CD8-positive, alpha-beta memory T cell (primary cell): Measurements from ENCODE around the gene OLA1. TPM values are rescaled to one million over a fixed set of nuclear protein-coding genes. Genes with fewer than 3 reads are reported as not detected.

Experiments used
- CTCF ChIA-PET: fragments of 350-600 bp; sonication (Branson Sonifier 250); formaldehyde crosslinking; loops from one replicate; lab custom pipeline; 2021; ENCODE audit warnings: antibody characterized with exemption; lab: Charles Lee
- POLR2A ChIA-PET: fragments of 350-600 bp; sonication (Branson Sonifier 250); formaldehyde crosslinking; loops from one replicate; lab custom pipeline; 2021; ENCODE audit warnings: antibody characterized with exemption; lab: Charles Lee
- DNase-seq, 5 donors: peaks; one replicate each; pipeline versions ENCODE4 v3.0.0 to v3.0.0-alpha.2; 2020 to 2022; ENCODE audit warnings: mixed read lengths in 1 of 5
- H3K27ac ChIP-seq: one replicate; pipeline ENCODE4 v1.7.0; 2013; ENCODE audit warnings: low read depth, mild to moderate bottlenecking, low read length, moderate library complexity
- H3K27me3 ChIP-seq: 2 replicates; pipeline ENCODE4 v1.7.0; 2013; ENCODE audit warnings: low read length, mild to moderate bottlenecking; ENCODE audit not compliant: insufficient read depth, poor library complexity, severe bottlenecking
- H3K36me3 ChIP-seq: 2 replicates; pipeline ENCODE4 v1.7.0; 2013; ENCODE audit warnings: mild to moderate bottlenecking, low read length, moderate library complexity; ENCODE audit not compliant: insufficient read depth
- H3K4me1 ChIP-seq: 2 replicates; pipeline ENCODE4 v1.7.0; 2013; ENCODE audit warnings: mild to moderate bottlenecking, low read length, moderate library complexity; ENCODE audit not compliant: insufficient read depth
- H3K4me3 ChIP-seq: 2 replicates; pipeline ENCODE4 v1.7.0; 2013; ENCODE audit warnings: mild to moderate bottlenecking, low read length
- H3K9me3 ChIP-seq: 2 replicates; pipeline ENCODE4 v1.7.0; 2013; ENCODE audit warnings: mild to moderate bottlenecking, low read length
- H3K27ac Mint-ChIP-seq, 8 donors: one replicate each; pipeline ENCODE4 v1.8.0; 2020 to 2021; ENCODE audit warnings: mixed read lengths in 8 of 8, mild to moderate bottlenecking in 6 of 8, inconsistent platforms in 3 of 8, moderate library complexity in 3 of 8
- H3K27me3 Mint-ChIP-seq, 2 donors: one replicate each; pipeline ENCODE4 v1.8.0; 2020 to 2021; ENCODE audit warnings: mixed read lengths in 2 of 2, mild to moderate bottlenecking in 1 of 2, moderate library complexity in 1 of 2
- H3K36me3 Mint-ChIP-seq, 3 donors: one replicate each; pipeline ENCODE4 v1.8.0; 2020 to 2021; ENCODE audit warnings: mixed read lengths in 3 of 3, inconsistent platforms in 1 of 3, mild to moderate bottlenecking in 1 of 3
- H3K4me1 Mint-ChIP-seq, 3 donors: one replicate each; pipeline ENCODE4 v1.8.0; 2020 to 2021; ENCODE audit warnings: mixed read lengths in 3 of 3, inconsistent platforms in 1 of 3, mild to moderate bottlenecking in 1 of 3
- H3K4me3 Mint-ChIP-seq, 7 donors: one replicate each; pipeline ENCODE4 v1.8.0; 2020 to 2021; ENCODE audit warnings: mixed read lengths in 7 of 7, mild to moderate bottlenecking in 6 of 7, moderate library complexity in 4 of 7, inconsistent platforms in 2 of 7
- H3K9me3 Mint-ChIP-seq, 5 donors: one replicate each; pipeline ENCODE4 v1.8.0; 2020 to 2022; ENCODE audit warnings: mixed read lengths in 5 of 5, mild to moderate bottlenecking in 3 of 5, moderate library complexity in 2 of 5, inconsistent platforms in 1 of 5
- polyA plus RNA-seq: library from polyadenylated mRNA; unstranded; fragments of 300-500 nt; fragmentation: Illumina TruSeq; gene quantifications from one replicate; pipeline ENCODE4 v1.2.3, GENCODE V29; 2021
- total RNA-seq, 2 experiments: library from RNA; stranded (reverse); gene quantifications; one replicate each; pipeline ENCODE4 v1.2.3, GENCODE V29; 2021

Gene OLA1
- total and polyA plus RNA-seq, 3 experiments from 2014 or later: 63.4 to 146 (median 139) TPM

DNA sequence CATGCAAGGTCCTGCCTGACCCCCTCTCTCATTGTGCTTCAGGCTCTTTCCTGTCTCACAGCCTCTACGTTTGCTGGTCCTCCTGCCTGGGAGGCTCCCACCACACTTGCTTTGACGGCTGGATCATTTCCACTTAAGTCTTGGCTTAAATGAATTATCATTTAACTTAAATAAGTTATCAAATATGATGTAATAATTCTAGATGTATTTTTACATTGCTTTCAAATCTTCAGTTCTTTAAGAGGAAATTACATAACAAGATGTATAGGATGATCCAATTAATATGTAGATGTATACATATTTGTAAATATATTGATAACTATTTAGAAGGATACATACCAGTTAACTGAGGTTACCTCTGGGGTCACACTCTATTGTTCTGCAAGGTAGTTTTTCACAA lies 180.5 kb downstream of the OLA1 start:
- Mint-ChIP-seq H3K27me3 (peaks cover 10 to 16% of the 10 kb centered on the region in 2 donors), H3K36me3 (peaks cover 0 to 11% (median 3%) of the 10 kb centered on the region in 3 donors), H3K27ac (no peak overlapping the region), H3K9me3 (peaks cover 0 to 3% (median 0%) of the 10 kb centered on the region in 5 donors), H3K4me3 (no peak overlapping the region), H3K4me1 (no peaks in the 10 kb centered on the region)
- H3K36me3 ChIP-seq: no peaks in the 10 kb centered on the region
- no peak overlapping the region for H3K27ac ChIP-seq
- no peaks in the 10 kb centered on the region for H3K27me3 ChIP-seq
- DNase-seq: no peak
- CTCF ChIA-PET: no interaction called here
- POLR2A ChIA-PET: no interaction called here
- no peak overlapping the region for H3K4me3 ChIP-seq
- H3K4me1 ChIP-seq: no peaks in the 10 kb centered on the region
- H3K9me3 ChIP-seq: no peaks in the 10 kb centered on the region

DNA sequence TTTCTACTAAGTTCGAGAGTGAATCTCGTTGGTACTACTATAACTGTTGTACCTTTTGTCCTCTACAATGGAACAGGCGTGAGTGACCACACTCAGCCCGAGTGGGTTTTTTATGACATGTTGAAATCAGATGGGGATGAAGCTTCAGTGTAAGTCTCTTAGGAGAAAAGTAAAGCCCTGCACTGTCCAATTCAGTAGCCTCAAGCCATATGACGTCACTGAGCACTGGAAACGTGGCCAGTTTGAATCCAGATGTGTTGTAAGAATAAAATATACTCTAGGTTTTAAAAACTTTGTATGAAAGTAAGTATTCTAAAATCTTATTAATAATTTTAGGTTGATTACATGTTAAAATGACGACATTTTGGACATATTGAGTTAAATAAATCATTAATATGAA lies 181.5 kb downstream of the OLA1 start:
- ChIA-PET POLR2A (no interaction called here), CTCF (no interaction called here)
- Mint-ChIP-seq H3K4me1 (no peaks in the 10 kb centered on the region), H3K4me3 (no peak overlapping the region), H3K36me3 (peaks cover 0 to 11% (median 0%) of the 10 kb centered on the region in 3 donors), H3K9me3 (peaks cover 0 to 3% (median 0%) of the 10 kb centered on the region in 5 donors), H3K27me3 (peaks cover 10 to 16% of the 10 kb centered on the region in 2 donors), H3K27ac (no peak overlapping the region)
- Histone ChIP-seq H3K9me3 (no peaks in the 10 kb centered on the region), H3K27me3 (no peaks in the 10 kb centered on the region), H3K27ac (no peak overlapping the region), H3K4me1 (no peaks in the 10 kb centered on the region), H3K4me3 (no peak overlapping the region), H3K36me3 (no peaks in the 10 kb centered on the region)
- DNase-seq: no peak

DNA sequence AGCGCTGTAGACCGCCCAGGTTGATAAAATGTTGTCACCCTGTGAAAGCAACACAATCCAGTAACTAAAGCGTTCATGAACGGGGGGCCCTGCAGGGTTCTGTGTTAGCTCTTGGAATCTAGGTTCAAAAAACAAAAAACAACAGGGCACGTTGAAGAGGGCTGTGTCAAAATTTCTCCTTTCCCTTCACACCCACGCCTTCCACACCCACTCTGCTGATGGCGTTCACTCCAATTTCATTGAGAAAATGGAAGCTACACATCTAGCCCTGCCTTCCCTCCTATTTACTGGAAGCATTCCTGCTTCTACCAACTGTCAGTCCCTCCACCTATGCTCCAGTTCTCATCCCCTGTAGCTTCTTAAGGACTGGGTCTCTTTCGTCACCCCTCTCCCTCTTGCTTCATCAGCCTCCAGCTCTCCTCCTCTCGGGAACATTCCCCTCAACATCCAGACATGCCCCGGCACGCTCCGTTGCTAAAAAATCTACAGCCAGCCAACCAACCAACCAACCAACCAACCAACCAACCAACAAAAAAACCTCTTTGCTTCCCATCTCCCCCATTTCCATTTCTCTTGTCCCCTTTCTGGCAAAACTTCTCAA lies 184.7 kb downstream of the OLA1 start:
- H3K9me3 Mint-ChIP-seq: peaks cover 0 to 8% (median 6%) of the 10 kb centered on the region in 5 donors
- H3K4me1 Mint-ChIP-seq: no peaks in the 10 kb centered on the region
- peaks cover 0 to 15% (median 0%) of the 10 kb centered on the region in 3 donors for H3K36me3 Mint-ChIP-seq
- H3K27ac ChIP-seq: no peak overlapping the region
- no peak overlapping the region for H3K4me3 Mint-ChIP-seq
- no peak for DNase-seq
- no peaks in the 10 kb centered on the region for H3K36me3 ChIP-seq
- no peaks in the 10 kb centered on the region for H3K9me3 ChIP-seq
- ChIA-PET CTCF (no interaction called here), POLR2A (interaction anchor here (0.6 kb wide), 1 partner anchor 316 kb away, joined by 5 read pairs; no protein-coding TSS in a partner anchor)
- no peak overlapping the region for H3K4me3 ChIP-seq
- no peaks in the 10 kb centered on the region for H3K4me1 ChIP-seq
- no peaks in the 10 kb centered on the region for H3K27me3 ChIP-seq
- peaks cover 13 to 32% of the 10 kb centered on the region in 2 donors for H3K27me3 Mint-ChIP-seq
- H3K27ac Mint-ChIP-seq: no peak overlapping the region

DNA sequence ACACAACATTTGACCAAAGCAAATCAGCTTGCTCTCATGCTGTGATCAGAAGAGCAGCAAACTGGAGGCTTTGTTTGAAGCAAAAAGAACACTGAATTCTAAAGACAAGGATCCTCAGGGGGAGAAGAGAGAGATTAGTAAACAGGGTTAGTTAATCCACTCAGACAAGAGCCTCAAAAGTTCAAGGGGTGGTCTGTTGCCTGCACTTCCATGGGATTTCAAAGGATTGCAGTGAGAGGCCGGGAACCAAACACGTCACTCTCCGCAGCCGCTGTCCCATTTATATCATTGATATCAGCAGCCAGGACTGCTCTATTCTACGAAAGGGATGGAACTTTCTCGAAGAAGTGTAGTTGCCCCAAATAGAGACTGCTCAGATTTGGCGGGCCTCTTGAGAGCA lies 185.4 kb downstream of the OLA1 start:
- no peak overlapping the region for H3K27ac Mint-ChIP-seq
- no peak overlapping the region for H3K4me3 Mint-ChIP-seq
- ChIA-PET CTCF (no interaction called here), POLR2A (no interaction called here)
- peaks cover 15 to 35% of the 10 kb centered on the region in 2 donors for H3K27me3 Mint-ChIP-seq
- H3K4me1 ChIP-seq: no peaks in the 10 kb centered on the region
- H3K36me3 ChIP-seq: no peaks in the 10 kb centered on the region
- no peaks in the 10 kb centered on the region for H3K9me3 ChIP-seq
- DNase-seq: no peak
- H3K9me3 Mint-ChIP-seq: peaks cover 0 to 10% (median 6%) of the 10 kb centered on the region in 5 donors
- H3K4me1 Mint-ChIP-seq: no peaks in the 10 kb centered on the region
- no peaks in the 10 kb centered on the region for H3K27me3 ChIP-seq
- peaks cover 0 to 15% (median 0%) of the 10 kb centered on the region in 3 donors for H3K36me3 Mint-ChIP-seq
- no peak overlapping the region for H3K4me3 ChIP-seq
- H3K27ac ChIP-seq: no peak overlapping the region

DNA sequence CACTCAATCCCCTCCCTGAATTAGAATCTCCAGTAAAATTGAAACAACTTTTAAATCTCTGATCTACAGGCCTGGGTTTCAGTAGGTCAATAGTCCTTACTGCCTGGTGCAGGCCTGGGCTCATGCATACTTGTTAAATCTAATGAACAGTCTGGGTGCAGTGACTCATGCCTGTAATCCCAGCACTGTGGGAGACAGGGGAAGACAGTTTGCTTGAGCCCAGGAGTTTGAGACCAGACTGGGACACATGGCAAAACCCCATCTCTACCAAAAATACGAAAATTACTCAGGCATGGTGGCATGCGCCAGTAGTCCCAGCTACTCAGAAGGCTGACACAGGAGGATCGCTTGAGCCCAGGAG lies 188.5 kb downstream of the OLA1 start:
- DNase-seq: no peak
- H3K4me1 Mint-ChIP-seq: no peaks in the 10 kb centered on the region
- CTCF ChIA-PET: no interaction called here
- POLR2A ChIA-PET: no interaction called here
- Histone ChIP-seq H3K4me1 (no peaks in the 10 kb centered on the region), H3K4me3 (no peak overlapping the region), H3K36me3 (no peaks in the 10 kb centered on the region), H3K9me3 (no peaks in the 10 kb centered on the region), H3K27me3 (no peaks in the 10 kb centered on the region), H3K27ac (no peak overlapping the region)
- H3K36me3 Mint-ChIP-seq: peaks cover 0 to 6% (median 0%) of the 10 kb centered on the region in 3 donors
- peaks cover 0 to 10% (median 3%) of the 10 kb centered on the region in 5 donors for H3K9me3 Mint-ChIP-seq
- H3K4me3 Mint-ChIP-seq: no peak overlapping the region
- H3K27ac Mint-ChIP-seq: no peak overlapping the region
- peaks cover 12 to 34% of the 10 kb centered on the region in 2 donors for H3K27me3 Mint-ChIP-seq

DNA sequence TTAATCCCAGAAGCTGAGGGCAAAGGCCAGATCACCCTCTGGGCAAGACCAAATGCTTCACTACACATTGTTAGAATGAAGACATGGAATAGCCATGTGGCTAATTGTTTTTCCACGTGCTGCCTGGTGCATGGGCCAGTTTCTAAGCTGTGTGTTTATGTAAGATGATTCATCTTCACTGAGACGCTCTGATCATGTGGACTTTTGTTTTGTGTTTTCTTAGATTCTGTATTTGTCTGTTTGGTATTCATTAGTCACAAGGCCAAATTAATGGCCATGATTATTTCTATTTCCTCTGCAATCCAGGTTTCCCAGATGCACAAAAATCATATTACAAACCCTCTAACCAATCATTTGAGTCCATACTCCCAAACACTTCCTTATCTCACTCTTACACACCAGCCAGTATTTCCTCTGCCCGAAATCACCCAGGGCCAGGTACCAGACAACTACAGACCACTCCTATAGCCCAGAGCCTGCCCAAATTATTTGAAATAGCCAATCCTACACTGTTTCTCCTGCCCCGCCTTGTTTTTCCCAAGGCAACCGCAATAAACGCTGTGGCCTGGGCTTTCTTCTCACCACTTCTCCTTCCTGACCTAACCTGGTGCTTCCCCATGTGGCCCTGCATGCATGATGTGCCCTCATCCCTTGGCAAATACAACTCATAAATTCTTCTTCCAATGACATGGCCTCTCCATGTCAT lies 189.0 kb downstream of the OLA1 start:
- peaks cover 12 to 34% of the 10 kb centered on the region in 2 donors for H3K27me3 Mint-ChIP-seq
- H3K4me3 ChIP-seq: no peak overlapping the region
- peaks cover 0 to 10% (median 3%) of the 10 kb centered on the region in 5 donors for H3K9me3 Mint-ChIP-seq
- H3K36me3 Mint-ChIP-seq: peaks cover 0 to 6% (median 0%) of the 10 kb centered on the region in 3 donors
- H3K9me3 ChIP-seq: no peaks in the 10 kb centered on the region
- H3K4me1 ChIP-seq: no peaks in the 10 kb centered on the region
- no peaks in the 10 kb centered on the region for H3K4me1 Mint-ChIP-seq
- ChIA-PET POLR2A (no interaction called here), CTCF (no interaction called here)
- H3K36me3 ChIP-seq: no peaks in the 10 kb centered on the region
- H3K27ac ChIP-seq: no peak overlapping the region
- DNase-seq: no peak
- no peak overlapping the region for H3K27ac Mint-ChIP-seq
- no peak overlapping the region for H3K4me3 Mint-ChIP-seq
- H3K27me3 ChIP-seq: no peaks in the 10 kb centered on the region

DNA sequence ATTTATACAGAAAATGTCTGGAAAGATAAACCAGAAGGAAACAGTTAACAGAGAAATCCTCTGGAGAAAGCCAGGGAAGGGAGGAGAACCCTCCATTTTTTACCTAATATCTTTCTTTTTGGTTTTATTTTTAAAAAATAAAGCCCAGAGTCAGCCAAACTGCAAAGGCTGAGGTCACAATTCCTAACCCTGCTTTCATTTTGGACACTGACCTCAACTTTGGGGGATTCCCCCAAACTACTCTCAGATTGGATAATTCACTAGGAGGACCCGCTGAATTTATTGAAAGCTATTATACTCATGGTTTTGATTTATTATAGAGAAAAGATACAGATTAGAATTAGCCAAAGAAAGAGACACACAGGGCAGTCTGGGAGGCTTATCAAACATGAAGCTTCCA lies 189.9 kb downstream of the OLA1 start:
- Histone ChIP-seq H3K4me3 (no peak overlapping the region), H3K27me3 (no peaks in the 10 kb centered on the region), H3K4me1 (no peaks in the 10 kb centered on the region), H3K9me3 (no peaks in the 10 kb centered on the region), H3K36me3 (no peaks in the 10 kb centered on the region), H3K27ac (no peak overlapping the region)
- Mint-ChIP-seq H3K27ac (no peak overlapping the region), H3K27me3 (peaks cover 12 to 34% of the 10 kb centered on the region in 2 donors), H3K9me3 (peaks cover 0 to 10% (median 3%) of the 10 kb centered on the region in 5 donors), H3K4me1 (no peaks in the 10 kb centered on the region), H3K4me3 (no peak overlapping the region), H3K36me3 (peaks cover 0 to 3% (median 0%) of the 10 kb centered on the region in 3 donors)
- POLR2A ChIA-PET: no interaction called here
- no peak for DNase-seq
- CTCF ChIA-PET: no interaction called here

DNA sequence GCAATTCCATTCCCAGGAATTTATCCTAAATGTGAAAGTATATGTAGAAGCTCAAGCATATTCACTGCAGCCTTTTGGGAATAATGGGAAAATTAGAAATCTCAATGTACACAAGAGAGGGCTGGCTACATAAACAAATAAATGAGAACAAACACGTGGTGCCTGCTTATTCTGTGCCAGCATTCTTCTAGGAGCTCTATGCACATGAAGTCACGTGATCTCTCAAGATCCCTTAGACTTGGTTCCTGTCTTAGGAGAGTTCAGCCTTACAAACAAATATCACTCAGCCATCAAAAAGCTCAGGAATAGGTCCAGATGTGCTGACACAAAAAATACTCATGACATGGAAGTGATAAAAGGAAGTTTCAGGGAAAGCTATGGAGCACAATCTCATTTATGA lies 190.3 kb downstream of the OLA1 start:
- H3K36me3 Mint-ChIP-seq: peaks cover 0 to 3% (median 0%) of the 10 kb centered on the region in 3 donors
- Histone ChIP-seq H3K27me3 (no peaks in the 10 kb centered on the region), H3K4me3 (no peak overlapping the region), H3K9me3 (no peaks in the 10 kb centered on the region), H3K4me1 (no peaks in the 10 kb centered on the region), H3K27ac (no peak overlapping the region), H3K36me3 (no peaks in the 10 kb centered on the region)
- peaks cover 12 to 34% of the 10 kb centered on the region in 2 donors for H3K27me3 Mint-ChIP-seq
- DNase-seq: no peak
- H3K4me3 Mint-ChIP-seq: no peak overlapping the region
- CTCF ChIA-PET: no interaction called here
- no peak overlapping the region for H3K27ac Mint-ChIP-seq
- POLR2A ChIA-PET: no interaction called here
- peaks cover 0 to 10% (median 3%) of the 10 kb centered on the region in 5 donors for H3K9me3 Mint-ChIP-seq
- no peaks in the 10 kb centered on the region for H3K4me1 Mint-ChIP-seq
